ENCODE measurements around the gene KCNN3. TPM values are rescaled to one million over a fixed set of nuclear protein-coding genes. Genes with fewer than 3 reads are reported as not detected.

KCNN3 gene
- total RNA-seq, 2 experiments from 2014 or later, result 0.11 TPM; not detected in 1

GRCh38 chr1:154899041-154899440 lies 29.0 kb upstream of the KCNN3 start:
- intact Hi-C loops (cut with micrococcal nuclease), result no loop called here
- Mint-ChIP-seq H3K9me3 (no peaks in the 10 kb centered on the region), H3K27me3 (no peaks in the 10 kb centered on the region), H3K4me3 (no peak overlapping the region), H3K4me1 (ENCODE audit: low read depth) (no peaks in the 10 kb centered on the region), H3K36me3 (ENCODE audit: low read depth) (no peaks in the 10 kb centered on the region), H3K27ac (no peak overlapping the region)
- DNase-seq, result no peak
- CTCF ChIA-PET, result no interaction called here
- ATAC-seq, result no peak
- TF ChIP-seq, protein P1, sequence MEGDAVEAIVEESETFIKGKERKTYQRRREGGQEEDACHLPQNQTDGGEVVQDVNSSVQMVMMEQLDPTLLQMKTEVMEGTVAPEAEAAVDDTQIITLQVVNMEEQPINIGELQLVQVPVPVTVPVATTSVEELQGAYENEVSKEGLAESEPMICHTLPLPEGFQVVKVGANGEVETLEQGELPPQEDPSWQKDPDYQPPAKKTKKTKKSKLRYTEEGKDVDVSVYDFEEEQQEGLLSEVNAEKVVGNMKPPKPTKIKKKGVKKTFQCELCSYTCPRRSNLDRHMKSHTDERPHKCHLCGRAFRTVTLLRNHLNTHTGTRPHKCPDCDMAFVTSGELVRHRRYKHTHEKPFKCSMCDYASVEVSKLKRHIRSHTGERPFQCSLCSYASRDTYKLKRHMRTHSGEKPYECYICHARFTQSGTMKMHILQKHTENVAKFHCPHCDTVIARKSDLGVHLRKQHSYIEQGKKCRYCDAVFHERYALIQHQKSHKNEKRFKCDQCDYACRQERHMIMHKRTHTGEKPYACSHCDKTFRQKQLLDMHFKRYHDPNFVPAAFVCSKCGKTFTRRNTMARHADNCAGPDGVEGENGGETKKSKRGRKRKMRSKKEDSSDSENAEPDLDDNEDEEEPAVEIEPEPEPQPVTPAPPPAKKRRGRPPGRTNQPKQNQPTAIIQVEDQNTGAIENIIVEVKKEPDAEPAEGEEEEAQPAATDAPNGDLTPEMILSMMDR (IDR thresholded peaks at IDR 0.05), result no peak
- POLR2A ChIA-PET, result no interaction called here

DNA sequence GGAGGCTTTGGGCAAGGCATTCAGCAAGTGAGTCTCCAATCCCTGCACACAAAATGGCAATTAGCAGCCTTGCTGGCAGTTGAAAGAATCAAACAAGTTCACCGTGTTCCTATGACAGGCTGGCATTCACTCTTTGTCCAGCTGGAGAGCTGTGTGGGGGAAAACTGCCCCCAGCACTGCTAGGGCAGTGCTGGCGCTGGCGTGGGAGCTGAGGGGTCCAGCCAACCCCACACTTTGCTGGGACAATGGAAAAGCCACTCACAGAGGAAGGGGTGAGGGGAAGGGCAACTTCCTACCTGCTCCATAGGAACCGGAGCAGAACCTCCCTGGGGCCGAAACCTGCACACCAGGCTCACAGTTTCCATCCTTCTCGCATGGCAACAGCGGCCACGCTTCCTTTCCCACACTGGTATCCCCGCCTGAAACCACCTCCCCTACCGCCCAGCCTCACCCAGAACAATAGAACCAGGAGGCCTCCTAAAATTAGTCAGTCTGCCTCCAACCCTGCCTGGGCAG lies 26.7 kb upstream of the KCNN3 start:
- no peaks in the 10 kb centered on the region for H3K9me3 Mint-ChIP-seq
- no peak overlapping the region for H3K4me3 Mint-ChIP-seq
- no peak for DNase-seq
- ChIA-PET CTCF (interaction anchor here (0.9 to 1.9 kb wide), 4 partner anchors 18 to 562 kb away, joined by 3 to 6 read pairs (median 3); no protein-coding TSS in a partner anchor), POLR2A (no interaction called here)
- TF ChIP-seq, protein P1 (IDR thresholded peaks at IDR 0.05), result no peak
- H3K27ac Mint-ChIP-seq, result no peak overlapping the region
- H3K4me1 Mint-ChIP-seq (ENCODE audit: low read depth), result no peaks in the 10 kb centered on the region
- intact Hi-C loops (cut with micrococcal nuclease), result no loop called here
- H3K36me3 Mint-ChIP-seq (ENCODE audit: low read depth), result no peaks in the 10 kb centered on the region
- no peak for ATAC-seq
- no peaks in the 10 kb centered on the region for H3K27me3 Mint-ChIP-seq

DNA sequence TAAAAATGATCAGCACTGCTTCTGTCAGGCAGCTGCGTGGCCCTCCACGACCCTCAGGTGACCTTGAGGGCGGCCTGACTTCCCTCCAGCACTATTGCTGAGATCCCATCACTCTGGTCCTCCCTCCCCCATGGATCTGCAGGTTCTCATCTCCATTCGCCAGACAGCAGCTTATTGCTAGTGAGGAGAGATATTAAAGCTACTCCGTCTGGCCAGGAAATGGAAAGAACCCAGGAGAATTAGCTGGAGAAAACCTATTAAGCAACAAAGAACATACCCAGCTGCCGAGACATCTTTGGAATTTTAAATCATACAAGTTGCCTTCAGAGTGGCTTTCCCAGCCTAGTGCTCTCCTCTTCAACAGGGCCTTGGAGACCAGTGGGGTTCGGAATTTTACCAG lies 25.7 kb upstream of the KCNN3 start:
- ChIA-PET CTCF (interaction anchor here (0.7 to 1.9 kb wide), 8 partner anchors 17 to 561 kb away, joined by 3 to 6 read pairs (median 3); no protein-coding TSS in a partner anchor), POLR2A (interaction anchor here (1.1 kb wide), 1 partner anchor 40 kb away, joined by 3 read pairs; no protein-coding TSS in a partner anchor)
- ATAC-seq (no peak), DNase-seq (no peak)
- intact Hi-C loops (cut with micrococcal nuclease), result no loop called here
- TF ChIP-seq, protein P1 (IDR thresholded peaks at IDR 0.05), result no peak
- Mint-ChIP-seq H3K4me3 (no peak overlapping the region), H3K9me3 (no peaks in the 10 kb centered on the region), H3K36me3 (ENCODE audit: low read depth) (no peaks in the 10 kb centered on the region), H3K27ac (no peak overlapping the region), H3K4me1 (ENCODE audit: low read depth) (no peaks in the 10 kb centered on the region), H3K27me3 (no peaks in the 10 kb centered on the region)

DNA sequence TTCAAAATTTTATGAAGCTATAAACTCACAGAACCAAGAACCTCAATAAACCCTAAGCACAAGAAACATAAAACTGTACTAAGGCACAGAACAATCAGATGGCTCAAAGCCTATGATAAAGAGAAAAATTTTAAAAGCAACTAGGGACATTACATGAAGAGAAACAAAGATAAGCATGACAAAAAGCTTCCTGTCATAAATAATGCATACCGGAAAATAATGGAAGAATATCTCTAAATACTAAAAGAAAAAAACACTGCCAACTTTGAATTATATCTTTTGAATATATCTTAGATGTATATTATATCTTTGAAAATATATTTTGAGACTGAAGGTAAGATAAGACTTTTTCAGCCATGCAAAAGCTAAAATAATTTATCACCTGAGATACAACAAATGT lies 21.4 kb upstream of the KCNN3 start:
- intact Hi-C loops (cut with micrococcal nuclease), result no loop called here
- CTCF ChIA-PET, result interaction anchor here (0.7 to 3.4 kb wide), 9 partner anchors 10 to 345 kb away, joined by 3 to 18 read pairs (median 3); no protein-coding TSS in a partner anchor
- Mint-ChIP-seq H3K27me3 (no peaks in the 10 kb centered on the region), H3K4me1 (ENCODE audit: low read depth) (peaks cover 1% of the 10 kb centered on the region), H3K36me3 (ENCODE audit: low read depth) (no peaks in the 10 kb centered on the region), H3K4me3 (no peak overlapping the region), H3K27ac (no peak overlapping the region), H3K9me3 (no peaks in the 10 kb centered on the region)
- DNase-seq (no peak), ATAC-seq (no peak)
- POLR2A ChIA-PET, result interaction anchor here (1.6 kb wide), 2 partner anchors 9 to 57 kb away, joined by 3 to 5 read pairs; no protein-coding TSS in a partner anchor
- TF ChIP-seq, protein P1 (IDR thresholded peaks at IDR 0.05), result no peak

- Mint-ChIP-seq H3K4me1 (ENCODE audit: low read depth) (peaks cover 8% of the 10 kb centered on the region), H3K27me3 (no peaks in the 10 kb centered on the region), H3K9me3 (no peaks in the 10 kb centered on the region), H3K27ac (no peak overlapping the region), H3K36me3 (ENCODE audit: low read depth) (no peaks in the 10 kb centered on the region), H3K4me3 (no peak overlapping the region)
- POLR2A ChIA-PET, result no interaction called here
- intact Hi-C loops (cut with micrococcal nuclease), result no loop called here
- no peak for DNase-seq
- no peak for ATAC-seq
- TF ChIP-seq, protein P1 (IDR thresholded peaks at IDR 0.05), result no peak
- CTCF ChIA-PET, result interaction anchor here (1.8 to 2.0 kb wide), 2 partner anchors 10 to 55 kb away, joined by 4 to 9 read pairs; no protein-coding TSS in a partner anchor
Observed at GRCh38 chr1:154888757-154889156, 18.7 kb upstream of the KCNN3 start.

Data from activated CD8-positive, alpha-beta T cell treated with anti-CD3 and anti-CD28 coated beads for 36 hours (primary cell).